BJ (cell line): ENCODE measurements around the gene GDPD4. TPM values are rescaled to one million over a fixed set of nuclear protein-coding genes. Genes with fewer than 3 reads are reported as not detected.

Experiments used
- CTCF ChIA-PET: fragments of 350-600 bp; formaldehyde crosslinking; extraction: SDS; loops from one replicate; lab custom pipeline; 2021; ENCODE audit warnings: antibody characterized with exemption, inconsistent platforms; lab: Yijun Ruan, JAX
- POLR2A ChIA-PET: fragments of 300-600 bp; sonication (Branson Sonifier 250); formaldehyde crosslinking; extraction: SDS; loops from one replicate; lab custom pipeline; 2021; ENCODE audit warnings: antibody characterized with exemption; lab: Charles Lee
- DNase-seq: peaks from one replicate; pipeline ENCODE4 v3.0.0-alpha.2; 2011; ENCODE audit warnings: low read depth
- H3K27me3 ChIP-seq: 2 replicates; pipeline ENCODE4 v1.6.0; 2011; ENCODE audit warnings: low read length; ENCODE audit not compliant: control insufficient read depth, insufficient read depth
- H3K36me3 ChIP-seq: 2 replicates; pipeline ENCODE4 v1.5.1; 2011; ENCODE audit warnings: low read length; ENCODE audit not compliant: control insufficient read depth, insufficient read depth
- H3K4me3 ChIP-seq: 2 replicates; pipeline ENCODE4 v1.5.1; 2011; ENCODE audit warnings: low read depth, mild to moderate bottlenecking, control low read depth, low read length
- CTCF ChIP-seq: IDR thresholded peaks from 2 replicates; pipeline ENCODE4 v1.5.1; 2011; ENCODE audit warnings: low read depth, mild to moderate bottlenecking, control low read depth, inconsistent platforms, low read length, moderate library complexity; ENCODE audit not compliant: insufficient read depth
- polyA minus RNA-seq: library from RNA; depleted of rRNA, polyadenylated mRNA; stranded (reverse); fragments of >200 nt; gene quantifications from 2 replicates; pipeline ENCODE4 v1.2.3, GENCODE V29; 2011; rRNA and poly(A)+ RNA removed
- polyA plus RNA-seq: library from polyadenylated mRNA; depleted of rRNA; stranded (reverse); fragments of >200 nt; gene quantifications from 2 replicates; pipeline ENCODE4 v1.2.3, GENCODE V29; 2011; rRNA removed

Gene GDPD4
- not detected in 2 replicates for polyA plus RNA-seq
- polyA minus RNA-seq, result 0.46 TPM in 1 of 2 replicates, not detected in the other

GRCh38 chr11:77301510-77301909 is at the start of gene GDPD4:
Gene GDPD4, minus strand, starts transcription at chr11:77301686. Its CDS starts 16,549 bp downstream, at chr11:77285137.
- TF ChIP-seq CTCF, result no peak
- ChIA-PET POLR2A (no interaction called here), CTCF (no interaction called here)
- Histone ChIP-seq H3K4me3 (no peak within 1 kb of the TSS), H3K27me3 (no peaks in the 10 kb centered on the region), H3K36me3 (no peaks in the 10 kb centered on the region)
- DNase-seq, result no peak

GRCh38 chr11:77347948-77348347 is 46.5 kb upstream of the GDPD4 start:
- Histone ChIP-seq H3K36me3 (peaks cover 2% of the 10 kb centered on the region; the same call in 1 of the 2 replicates), H3K4me3 (no peak overlapping the region), H3K27me3 (no peaks in the 10 kb centered on the region)
- DNase-seq, result no peak
- ChIA-PET CTCF (interaction anchor here (0.6 kb wide), 1 partner anchor 13 kb away, joined by 3 read pairs; no protein-coding TSS in a partner anchor), POLR2A (no interaction called here)
- no peak for TF ChIP-seq CTCF

- TF ChIP-seq CTCF, result no peak
- peak; percentile 93 for DNase-seq
- CTCF ChIA-PET, result interaction anchor here (1.4 to 1.5 kb wide), 2 partner anchors 152 to 201 kb away, joined by 3 to 5 read pairs; no protein-coding TSS in a partner anchor
- POLR2A ChIA-PET, result interaction anchor here (0.5 to 1.3 kb wide), 3 partner anchors 18 to 69 kb away, joined by 3 to 4 read pairs (median 4); no protein-coding TSS in a partner anchor
- H3K27me3 ChIP-seq, result no peaks in the 10 kb centered on the region
- no peak overlapping the region for H3K4me3 ChIP-seq
- peaks cover 2% of the 10 kb centered on the region; the same call in 1 of the 2 replicates for H3K36me3 ChIP-seq
Measured at GRCh38 chr11:77346906-77347603, 45.6 kb upstream of the GDPD4 start.

GRCh38 chr11:77345621-77346020 is 44.1 kb upstream of the GDPD4 start:
- Histone ChIP-seq H3K4me3 (no peak overlapping the region), H3K27me3 (no peaks in the 10 kb centered on the region), H3K36me3 (peaks cover 2% of the 10 kb centered on the region; the same call in 1 of the 2 replicates)
- DNase-seq, result peak; percentile 49
- 0 out of 2 replicates have a peak, but pooled peaks have one; percentile 15 for TF ChIP-seq CTCF
- ChIA-PET CTCF (interaction anchor here (1.5 kb wide), 1 partner anchor 150 kb away, joined by 3 read pairs; no protein-coding TSS in a partner anchor), POLR2A (interaction anchor here (1.3 kb wide), 1 partner anchor 37 kb away, joined by 4 read pairs; no protein-coding TSS in a partner anchor)

- ChIA-PET POLR2A (no interaction called here), CTCF (interaction anchor here (0.8 kb wide), 1 partner anchor 9 kb away, joined by 3 read pairs; no protein-coding TSS in a partner anchor)
- Histone ChIP-seq H3K4me3 (no peak overlapping the region), H3K27me3 (no peaks in the 10 kb centered on the region), H3K36me3 (peaks cover 5% of the 10 kb centered on the region)
- no peak for TF ChIP-seq CTCF
- no peak for DNase-seq
Measured at GRCh38 chr11:77340501-77340900, 39.0 kb upstream of the GDPD4 start.
